Left ventricle myocardium inferior (tissue), 1 donor: ENCODE results near the gene KCTD21. TPM values are rescaled to one million over a fixed set of nuclear protein-coding genes. Genes with fewer than 3 reads are reported as not detected.

Experiments used
- DNase-seq: peaks from one replicate; pipeline ENCODE4 v3.0.0-alpha.2; 2020
- H3K27ac ChIP-seq: fragments of 200-600 bp; replicated peaks from 2 replicates; pipeline ENCODE4 v1.8.0; 2021
- H3K27me3 ChIP-seq: fragments of 200-600 bp; 2 replicates; pipeline ENCODE4 v1.8.0; 2021; ENCODE audit warnings: low read depth
- H3K36me3 ChIP-seq: fragments of 200-600 bp; 2 replicates; pipeline ENCODE4 v1.8.0; 2021
- H3K4me1 ChIP-seq: fragments of 200-600 bp; 2 replicates; pipeline ENCODE4 v1.8.0; 2021
- H3K4me3 ChIP-seq: fragments of 200-600 bp; 2 replicates; pipeline ENCODE4 v1.8.0; 2021; ENCODE audit warnings: mild to moderate bottlenecking, moderate library complexity
- H3K9me3 ChIP-seq: fragments of 200-600 bp; replicated peaks from 2 replicates; pipeline ENCODE4 v1.8.0; 2021
- intact Hi-C: fragments of 100-400 bp; cut with micrococcal nuclease; formaldehyde crosslinking; loops from one replicate; pipeline ENCODE4 v1.11.0; 2022
- total RNA-seq: library from RNA; stranded (reverse); fragmentation: NEBNext Ultra II Directional; extraction: Animal tissue kit (Norgen Biotek cat#: 25700); gene quantifications from one replicate; pipeline ENCODE4 v1.2.1, GENCODE V29; 2021
- TF ChIP-seq, protein P1 (sequence below): fragments of 200-600 bp; IDR thresholded peaks from 2 replicates; pipeline ENCODE4 v1.8.0; 2021; ENCODE audit warnings: antibody characterized with exemption, mild to moderate bottlenecking, borderline replicate concordance
- donor health status: DM: no; HTN: yes; CAD: no; lungs with severe emphysema.

KCTD21 gene
- total RNA-seq, 1 donor from 2014 or later = 8.6 TPM

DNA sequence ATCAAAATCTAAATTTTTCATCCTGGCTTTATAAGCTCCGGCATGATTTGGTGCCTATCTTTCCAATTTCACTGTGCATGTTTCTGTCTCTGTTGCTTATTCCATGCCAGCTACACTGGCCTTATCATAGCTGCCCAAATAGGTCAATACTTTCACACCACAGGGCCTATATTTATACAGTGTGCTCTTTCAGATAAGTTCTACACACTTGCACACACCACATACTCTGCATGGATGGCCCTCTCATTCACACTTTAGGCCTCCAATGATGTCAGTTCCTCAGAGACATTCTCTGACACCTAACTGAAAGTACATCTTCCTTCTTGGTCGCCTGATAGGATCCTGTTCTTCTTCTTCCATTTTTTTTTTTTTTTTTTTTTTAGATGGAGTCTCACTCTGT lies 56.0 kb downstream of the KCTD21 start:
- intact Hi-C loops = no loop called here
- no peak overlapping the region for H3K4me3 ChIP-seq
- no peaks in the 10 kb centered on the region for H3K27me3 ChIP-seq
- TF ChIP-seq, protein P1, sequence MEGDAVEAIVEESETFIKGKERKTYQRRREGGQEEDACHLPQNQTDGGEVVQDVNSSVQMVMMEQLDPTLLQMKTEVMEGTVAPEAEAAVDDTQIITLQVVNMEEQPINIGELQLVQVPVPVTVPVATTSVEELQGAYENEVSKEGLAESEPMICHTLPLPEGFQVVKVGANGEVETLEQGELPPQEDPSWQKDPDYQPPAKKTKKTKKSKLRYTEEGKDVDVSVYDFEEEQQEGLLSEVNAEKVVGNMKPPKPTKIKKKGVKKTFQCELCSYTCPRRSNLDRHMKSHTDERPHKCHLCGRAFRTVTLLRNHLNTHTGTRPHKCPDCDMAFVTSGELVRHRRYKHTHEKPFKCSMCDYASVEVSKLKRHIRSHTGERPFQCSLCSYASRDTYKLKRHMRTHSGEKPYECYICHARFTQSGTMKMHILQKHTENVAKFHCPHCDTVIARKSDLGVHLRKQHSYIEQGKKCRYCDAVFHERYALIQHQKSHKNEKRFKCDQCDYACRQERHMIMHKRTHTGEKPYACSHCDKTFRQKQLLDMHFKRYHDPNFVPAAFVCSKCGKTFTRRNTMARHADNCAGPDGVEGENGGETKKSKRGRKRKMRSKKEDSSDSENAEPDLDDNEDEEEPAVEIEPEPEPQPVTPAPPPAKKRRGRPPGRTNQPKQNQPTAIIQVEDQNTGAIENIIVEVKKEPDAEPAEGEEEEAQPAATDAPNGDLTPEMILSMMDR = no peak
- H3K36me3 ChIP-seq = peaks cover 4% of the 10 kb centered on the region
- peaks cover 6% of the 10 kb centered on the region for H3K4me1 ChIP-seq
- DNase-seq = no peak
- no peaks in the 10 kb centered on the region for H3K9me3 ChIP-seq
- H3K27ac ChIP-seq = no peak overlapping the region

GRCh38 chr11:78131956-78132355 lies 56.5 kb downstream of the KCTD21 start:
- H3K4me3 ChIP-seq = no peak overlapping the region
- peaks cover 4% of the 10 kb centered on the region for H3K36me3 ChIP-seq
- H3K9me3 ChIP-seq = no peaks in the 10 kb centered on the region
- H3K4me1 ChIP-seq = peaks cover 6% of the 10 kb centered on the region
- no peaks in the 10 kb centered on the region for H3K27me3 ChIP-seq
- no peak for DNase-seq
- TF ChIP-seq, protein P1 = no peak
- no peak overlapping the region for H3K27ac ChIP-seq
- intact Hi-C loops = no loop called here

GRCh38 chr11:78127403-78127802 lies 61.0 kb downstream of the KCTD21 start:
- no peak overlapping the region for H3K27ac ChIP-seq
- no peaks in the 10 kb centered on the region for H3K27me3 ChIP-seq
- H3K4me1 ChIP-seq = peaks cover 4% of the 10 kb centered on the region
- H3K4me3 ChIP-seq = no peak overlapping the region
- DNase-seq = no peak
- TF ChIP-seq, protein P1 = no peak
- H3K9me3 ChIP-seq = no peaks in the 10 kb centered on the region
- intact Hi-C loops = no loop called here
- H3K36me3 ChIP-seq = peaks cover 15% of the 10 kb centered on the region

Other genes with a start within 250 kb of the KCTD21 start
- 15.4 TPM for gene INTS4, start 194.0 kb downstream of the KCTD21 start, total RNA-seq
- 0.16 TPM for gene KCTD14, start 165.3 kb downstream of the KCTD21 start, total RNA-seq
- gene THRSP, start 124.8 kb downstream of the KCTD21 start, total RNA-seq = 0.25 TPM
- 295 TPM for gene NDUFC2, start 108.8 kb downstream of the KCTD21 start, total RNA-seq
- 15.3 TPM for gene ALG8, start 49.0 kb downstream of the KCTD21 start, total RNA-seq
- 5.8 TPM for gene USP35, start 293 bp upstream of the KCTD21 start, total RNA-seq
- 27.4 TPM for gene GAB2, start 229.2 kb upstream of the KCTD21 start, total RNA-seq